ENCODE data around the gene ASIC4. TPM values are rescaled to one million over a fixed set of nuclear protein-coding genes. Genes with fewer than 3 reads are reported as not detected.

Gene ASIC4
- total and polyA plus RNA-seq, 2 experiments from 2014 or later = 0.13 to 3.6 TPM

DNA sequence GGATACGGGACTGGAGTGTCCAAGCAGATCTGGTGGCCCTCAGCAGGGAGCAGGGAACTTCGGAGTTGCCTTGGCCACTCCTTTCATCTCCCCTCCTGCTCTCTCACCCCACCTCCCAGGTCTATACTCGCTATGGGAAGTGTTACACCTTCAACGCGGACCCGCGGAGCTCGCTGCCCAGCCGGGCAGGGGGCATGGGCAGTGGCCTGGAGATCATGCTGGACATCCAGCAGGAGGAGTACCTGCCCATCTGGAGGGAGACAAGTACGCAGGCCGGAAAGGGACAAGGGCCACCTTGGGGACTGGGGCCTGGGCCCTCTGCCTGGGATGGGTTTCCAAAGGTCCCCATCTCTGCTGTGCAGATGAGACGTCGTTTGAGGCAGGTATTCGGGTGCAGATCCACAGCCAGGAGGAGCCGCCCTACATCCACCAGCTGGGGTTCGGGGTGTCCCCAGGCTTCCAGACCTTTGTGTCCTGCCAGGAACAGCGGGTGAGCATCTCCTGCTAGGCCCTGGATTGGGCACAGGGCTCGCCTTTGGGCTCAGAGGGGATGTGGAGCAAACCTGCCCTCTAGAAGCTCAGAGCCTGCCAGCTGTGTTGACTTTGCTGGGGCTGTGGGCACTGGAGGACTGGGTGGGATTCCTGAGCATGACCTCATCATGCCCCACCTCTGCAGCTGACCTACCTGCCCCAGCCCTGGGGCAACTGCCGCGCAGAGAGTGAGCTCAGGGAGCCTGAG is 17.5 kb downstream of the ASIC4 start:
- peaks cover 29% of the 10 kb centered on the region for H3K27me3 ChIP-seq (ENCODE audit: insufficient read depth)
- peaks cover 10% of the 10 kb centered on the region for H3K4me1 ChIP-seq (ENCODE audit: insufficient read depth)
- H3K4me3 Mint-ChIP-seq = no peak overlapping the region
- no peaks in the 10 kb centered on the region; the same call in 1 of the 2 replicates for H3K36me3 ChIP-seq (ENCODE audit: insufficient read depth)
- no peak overlapping the region for H3K27ac ChIP-seq (ENCODE audit: low read depth)
- no peak for DNase-seq (ENCODE audit: low spot score)
- no peaks in the 10 kb centered on the region for H3K36me3 Mint-ChIP-seq (ENCODE audit: low read depth)
- peaks cover 27% of the 10 kb centered on the region for H3K4me1 Mint-ChIP-seq
- H3K4me3 ChIP-seq = no peak overlapping the region
- H3K27me3 Mint-ChIP-seq (ENCODE audit: insufficient read depth, low read depth, poor library complexity) = peaks cover 44% of the 10 kb centered on the region
- no peaks in the 10 kb centered on the region for H3K9me2 ChIP-seq (ENCODE audit: insufficient read depth)
- ATAC-seq = no peak
- no peak overlapping the region for H3K4me2 ChIP-seq
- no peaks in the 10 kb centered on the region for H3K9me3 Mint-ChIP-seq
- H3K27ac Mint-ChIP-seq = no peak overlapping the region
- no peaks in the 10 kb centered on the region for H3F3A ChIP-seq (replicated peaks; ENCODE audit: low read depth)
- no peak for TF ChIP-seq EZH2 (IDR thresholded peaks at IDR 0.05; ENCODE audit: low read depth, unreplicated experiment)
- no peak for TF ChIP-seq EZH2phosphoT487 (IDR thresholded peaks at IDR 0.05; ENCODE audit: unreplicated experiment)
- TF ChIP-seq, protein P1, sequence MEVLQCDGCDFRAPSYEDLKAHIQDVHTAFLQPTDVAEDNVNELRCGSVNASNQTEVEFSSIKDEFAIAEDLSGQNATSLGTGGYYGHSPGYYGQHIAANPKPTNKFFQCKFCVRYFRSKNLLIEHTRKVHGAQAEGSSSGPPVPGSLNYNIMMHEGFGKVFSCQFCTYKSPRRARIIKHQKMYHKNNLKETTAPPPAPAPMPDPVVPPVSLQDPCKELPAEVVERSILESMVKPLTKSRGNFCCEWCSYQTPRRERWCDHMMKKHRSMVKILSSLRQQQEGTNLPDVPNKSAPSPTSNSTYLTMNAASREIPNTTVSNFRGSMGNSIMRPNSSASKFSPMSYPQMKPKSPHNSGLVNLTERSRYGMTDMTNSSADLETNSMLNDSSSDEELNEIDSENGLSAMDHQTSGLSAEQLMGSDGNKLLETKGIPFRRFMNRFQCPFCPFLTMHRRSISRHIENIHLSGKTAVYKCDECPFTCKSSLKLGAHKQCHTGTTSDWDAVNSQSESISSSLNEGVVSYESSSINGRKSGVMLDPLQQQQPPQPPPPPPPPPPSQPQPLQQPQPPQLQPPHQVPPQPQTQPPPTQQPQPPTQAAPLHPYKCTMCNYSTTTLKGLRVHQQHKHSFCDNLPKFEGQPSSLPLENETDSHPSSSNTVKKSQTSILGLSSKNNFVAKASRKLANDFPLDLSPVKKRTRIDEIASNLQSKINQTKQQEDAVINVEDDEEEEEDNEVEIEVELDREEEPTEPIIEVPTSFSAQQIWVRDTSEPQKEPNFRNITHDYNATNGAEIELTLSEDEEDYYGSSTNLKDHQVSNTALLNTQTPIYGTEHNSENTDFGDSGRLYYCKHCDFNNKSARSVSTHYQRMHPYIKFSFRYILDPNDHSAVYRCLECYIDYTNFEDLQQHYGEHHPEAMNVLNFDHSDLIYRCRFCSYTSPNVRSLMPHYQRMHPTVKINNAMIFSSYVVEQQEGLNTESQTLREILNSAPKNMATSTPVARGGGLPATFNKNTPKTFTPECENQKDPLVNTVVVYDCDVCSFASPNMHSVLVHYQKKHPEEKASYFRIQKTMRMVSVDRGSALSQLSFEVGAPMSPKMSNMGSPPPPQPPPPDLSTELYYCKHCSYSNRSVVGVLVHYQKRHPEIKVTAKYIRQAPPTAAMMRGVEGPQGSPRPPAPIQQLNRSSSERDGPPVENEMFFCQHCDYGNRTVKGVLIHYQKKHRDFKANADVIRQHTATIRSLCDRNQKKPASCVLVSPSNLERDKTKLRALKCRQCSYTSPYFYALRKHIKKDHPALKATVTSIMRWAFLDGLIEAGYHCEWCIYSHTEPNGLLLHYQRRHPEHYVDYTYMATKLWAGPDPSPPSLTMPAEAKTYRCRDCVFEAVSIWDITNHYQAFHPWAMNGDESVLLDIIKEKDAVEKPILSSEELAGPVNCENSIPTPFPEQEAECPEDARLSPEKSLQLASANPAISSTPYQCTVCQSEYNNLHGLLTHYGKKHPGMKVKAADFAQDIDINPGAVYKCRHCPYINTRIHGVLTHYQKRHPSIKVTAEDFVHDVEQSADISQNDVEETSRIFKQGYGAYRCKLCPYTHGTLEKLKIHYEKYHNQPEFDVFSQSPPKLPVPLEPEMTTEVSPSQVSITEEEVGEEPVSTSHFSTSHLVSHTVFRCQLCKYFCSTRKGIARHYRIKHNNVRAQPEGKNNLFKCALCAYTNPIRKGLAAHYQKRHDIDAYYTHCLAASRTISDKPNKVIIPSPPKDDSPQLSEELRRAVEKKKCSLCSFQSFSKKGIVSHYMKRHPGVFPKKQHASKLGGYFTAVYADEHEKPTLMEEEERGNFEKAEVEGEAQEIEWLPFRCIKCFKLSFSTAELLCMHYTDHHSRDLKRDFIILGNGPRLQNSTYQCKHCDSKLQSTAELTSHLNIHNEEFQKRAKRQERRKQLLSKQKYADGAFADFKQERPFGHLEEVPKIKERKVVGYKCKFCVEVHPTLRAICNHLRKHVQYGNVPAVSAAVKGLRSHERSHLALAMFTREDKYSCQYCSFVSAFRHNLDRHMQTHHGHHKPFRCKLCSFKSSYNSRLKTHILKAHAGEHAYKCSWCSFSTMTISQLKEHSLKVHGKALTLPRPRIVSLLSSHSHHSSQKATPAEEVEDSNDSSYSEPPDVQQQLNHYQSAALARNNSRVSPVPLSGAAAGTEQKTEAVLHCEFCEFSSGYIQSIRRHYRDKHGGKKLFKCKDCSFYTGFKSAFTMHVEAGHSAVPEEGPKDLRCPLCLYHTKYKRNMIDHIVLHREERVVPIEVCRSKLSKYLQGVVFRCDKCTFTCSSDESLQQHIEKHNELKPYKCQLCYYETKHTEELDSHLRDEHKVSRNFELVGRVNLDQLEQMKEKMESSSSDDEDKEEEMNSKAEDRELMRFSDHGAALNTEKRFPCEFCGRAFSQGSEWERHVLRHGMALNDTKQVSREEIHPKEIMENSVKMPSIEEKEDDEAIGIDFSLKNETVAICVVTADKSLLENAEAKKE (CRISPR knock-in tag; IDR thresholded peaks at IDR 0.05) = no peak
- TF ChIP-seq POLR2AphosphoS5 (IDR thresholded peaks at IDR 0.05; ENCODE audit: low read depth) = no peak
- no peak for TF ChIP-seq JUNB (IDR thresholded peaks at IDR 0.05; ENCODE audit: unreplicated experiment)
- TF ChIP-seq, protein P2, sequence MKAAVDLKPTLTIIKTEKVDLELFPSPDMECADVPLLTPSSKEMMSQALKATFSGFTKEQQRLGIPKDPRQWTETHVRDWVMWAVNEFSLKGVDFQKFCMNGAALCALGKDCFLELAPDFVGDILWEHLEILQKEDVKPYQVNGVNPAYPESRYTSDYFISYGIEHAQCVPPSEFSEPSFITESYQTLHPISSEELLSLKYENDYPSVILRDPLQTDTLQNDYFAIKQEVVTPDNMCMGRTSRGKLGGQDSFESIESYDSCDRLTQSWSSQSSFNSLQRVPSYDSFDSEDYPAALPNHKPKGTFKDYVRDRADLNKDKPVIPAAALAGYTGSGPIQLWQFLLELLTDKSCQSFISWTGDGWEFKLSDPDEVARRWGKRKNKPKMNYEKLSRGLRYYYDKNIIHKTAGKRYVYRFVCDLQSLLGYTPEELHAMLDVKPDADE (IDR thresholded peaks at IDR 0.05) = no peak
- TF ChIP-seq, protein P3, sequence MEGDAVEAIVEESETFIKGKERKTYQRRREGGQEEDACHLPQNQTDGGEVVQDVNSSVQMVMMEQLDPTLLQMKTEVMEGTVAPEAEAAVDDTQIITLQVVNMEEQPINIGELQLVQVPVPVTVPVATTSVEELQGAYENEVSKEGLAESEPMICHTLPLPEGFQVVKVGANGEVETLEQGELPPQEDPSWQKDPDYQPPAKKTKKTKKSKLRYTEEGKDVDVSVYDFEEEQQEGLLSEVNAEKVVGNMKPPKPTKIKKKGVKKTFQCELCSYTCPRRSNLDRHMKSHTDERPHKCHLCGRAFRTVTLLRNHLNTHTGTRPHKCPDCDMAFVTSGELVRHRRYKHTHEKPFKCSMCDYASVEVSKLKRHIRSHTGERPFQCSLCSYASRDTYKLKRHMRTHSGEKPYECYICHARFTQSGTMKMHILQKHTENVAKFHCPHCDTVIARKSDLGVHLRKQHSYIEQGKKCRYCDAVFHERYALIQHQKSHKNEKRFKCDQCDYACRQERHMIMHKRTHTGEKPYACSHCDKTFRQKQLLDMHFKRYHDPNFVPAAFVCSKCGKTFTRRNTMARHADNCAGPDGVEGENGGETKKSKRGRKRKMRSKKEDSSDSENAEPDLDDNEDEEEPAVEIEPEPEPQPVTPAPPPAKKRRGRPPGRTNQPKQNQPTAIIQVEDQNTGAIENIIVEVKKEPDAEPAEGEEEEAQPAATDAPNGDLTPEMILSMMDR (conservative IDR thresholded peaks at IDR 0.05; ENCODE audit: low read depth in 2 of 2) = no peak
- no peak for TF ChIP-seq ZNF331 (CRISPR knock-in tag; IDR thresholded peaks at IDR 0.05; ENCODE audit: low read depth)
- no peak for TF ChIP-seq STAT1 (IDR thresholded peaks at IDR 0.05; ENCODE audit: unreplicated experiment)
- no peak for TF ChIP-seq NANOG (IDR thresholded peaks at IDR 0.05; ENCODE audit: borderline replicate concordance)
- no peak for TF ChIP-seq ZNF114 (CRISPR knock-in tag; IDR thresholded peaks at IDR 0.05)
- TF ChIP-seq CREB1 (CRISPR knock-in tag; IDR thresholded peaks at IDR 0.05; ENCODE audit: low read depth) = no peak
- TF ChIP-seq, protein P4, sequence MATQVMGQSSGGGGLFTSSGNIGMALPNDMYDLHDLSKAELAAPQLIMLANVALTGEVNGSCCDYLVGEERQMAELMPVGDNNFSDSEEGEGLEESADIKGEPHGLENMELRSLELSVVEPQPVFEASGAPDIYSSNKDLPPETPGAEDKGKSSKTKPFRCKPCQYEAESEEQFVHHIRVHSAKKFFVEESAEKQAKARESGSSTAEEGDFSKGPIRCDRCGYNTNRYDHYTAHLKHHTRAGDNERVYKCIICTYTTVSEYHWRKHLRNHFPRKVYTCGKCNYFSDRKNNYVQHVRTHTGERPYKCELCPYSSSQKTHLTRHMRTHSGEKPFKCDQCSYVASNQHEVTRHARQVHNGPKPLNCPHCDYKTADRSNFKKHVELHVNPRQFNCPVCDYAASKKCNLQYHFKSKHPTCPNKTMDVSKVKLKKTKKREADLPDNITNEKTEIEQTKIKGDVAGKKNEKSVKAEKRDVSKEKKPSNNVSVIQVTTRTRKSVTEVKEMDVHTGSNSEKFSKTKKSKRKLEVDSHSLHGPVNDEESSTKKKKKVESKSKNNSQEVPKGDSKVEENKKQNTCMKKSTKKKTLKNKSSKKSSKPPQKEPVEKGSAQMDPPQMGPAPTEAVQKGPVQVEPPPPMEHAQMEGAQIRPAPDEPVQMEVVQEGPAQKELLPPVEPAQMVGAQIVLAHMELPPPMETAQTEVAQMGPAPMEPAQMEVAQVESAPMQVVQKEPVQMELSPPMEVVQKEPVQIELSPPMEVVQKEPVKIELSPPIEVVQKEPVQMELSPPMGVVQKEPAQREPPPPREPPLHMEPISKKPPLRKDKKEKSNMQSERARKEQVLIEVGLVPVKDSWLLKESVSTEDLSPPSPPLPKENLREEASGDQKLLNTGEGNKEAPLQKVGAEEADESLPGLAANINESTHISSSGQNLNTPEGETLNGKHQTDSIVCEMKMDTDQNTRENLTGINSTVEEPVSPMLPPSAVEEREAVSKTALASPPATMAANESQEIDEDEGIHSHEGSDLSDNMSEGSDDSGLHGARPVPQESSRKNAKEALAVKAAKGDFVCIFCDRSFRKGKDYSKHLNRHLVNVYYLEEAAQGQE (IDR thresholded peaks at IDR 0.05; ENCODE audit: unreplicated experiment) = no peak
- no peaks in the 10 kb centered on the region for H3K79me2 ChIP-seq (replicated peaks; ENCODE audit: insufficient read depth)
- no peaks in the 10 kb centered on the region for H4K20me1 ChIP-seq (replicated peaks; ENCODE audit: insufficient read depth)
- no peak overlapping the region for H2AFZ ChIP-seq
